ENCODE measurements around the gene RSRC1. TPM values are rescaled to one million over a fixed set of nuclear protein-coding genes. Genes with fewer than 3 reads are reported as not detected.

Gene RSRC1
- total RNA-seq, 3 donors from 2014 or later = 53.1 to 101 (median 59.3) TPM

- no peak overlapping the region for H3K27ac ChIP-seq
- intact Hi-C loops (cut with DNase I; ENCODE audit: low total_unique reads) = loop anchor here (5.0 kb wide), 1 partner anchor 383 kb away; no protein-coding TSS in a partner anchor
- H3K27me3 ChIP-seq = no peaks in the 10 kb centered on the region
- TF ChIP-seq POLR2AphosphoS5 (IDR thresholded peaks at IDR 0.05) (no peak), POLR2A (IDR thresholded peaks at IDR 0.05) (no peak), CTCF (IDR thresholded peaks at IDR 0.05) (no peak)
- no peaks in the 10 kb centered on the region for H3K9me3 ChIP-seq
- H3K36me3 ChIP-seq = no peaks in the 10 kb centered on the region
- H3K4me3 ChIP-seq = no peak overlapping the region
- DNase-seq (ENCODE audit: low spot score in 2 of 2) = no peak
- no peaks in the 10 kb centered on the region for H3K4me1 ChIP-seq
These were observed 310.1 kb downstream of the RSRC1 start for GRCh38 chr3:158419820-158420653.

GRCh38 chr3:158420654-158421396, 310.9 kb downstream of the RSRC1 start:
- TF ChIP-seq POLR2A (IDR thresholded peaks at IDR 0.05) (no peak), POLR2AphosphoS5 (IDR thresholded peaks at IDR 0.05) (no peak), CTCF (IDR thresholded peaks at IDR 0.05) (no peak)

GRCh38 chr3:158430448-158430847, 320.6 kb downstream of the RSRC1 start:
- no peak for TF ChIP-seq POLR2A (IDR thresholded peaks at IDR 0.05)
- TF ChIP-seq CTCF (IDR thresholded peaks at IDR 0.05) = no peak
- no peak for TF ChIP-seq POLR2AphosphoS5 (IDR thresholded peaks at IDR 0.05)
- Histone ChIP-seq H3K4me1 (no peaks in the 10 kb centered on the region), H3K36me3 (no peaks in the 10 kb centered on the region), H3K27me3 (no peaks in the 10 kb centered on the region), H3K27ac (no peak overlapping the region), H3K4me3 (no peak overlapping the region), H3K9me3 (no peaks in the 10 kb centered on the region)
- intact Hi-C loops (cut with DNase I; ENCODE audit: low total_unique reads) = no loop called here
- no peak for DNase-seq (ENCODE audit: low spot score in 2 of 2)

More at GRCh38 chr3:158420654-158421396, 310.9 kb downstream of the RSRC1 start:
- H3K9me3 ChIP-seq = no peaks in the 10 kb centered on the region
- intact Hi-C loops (cut with DNase I; ENCODE audit: low total_unique reads) = no loop called here
- no peak for DNase-seq (ENCODE audit: low spot score in 2 of 2)
- H3K36me3 ChIP-seq = no peaks in the 10 kb centered on the region
- no peak overlapping the region for H3K4me3 ChIP-seq
- no peaks in the 10 kb centered on the region for H3K4me1 ChIP-seq
- H3K27ac ChIP-seq = no peak overlapping the region
- no peaks in the 10 kb centered on the region for H3K27me3 ChIP-seq

GRCh38 chr3:158430968-158431367, 321.1 kb downstream of the RSRC1 start:
- TF ChIP-seq POLR2AphosphoS5 (IDR thresholded peaks at IDR 0.05) (no peak), CTCF (IDR thresholded peaks at IDR 0.05) (no peak), POLR2A (IDR thresholded peaks at IDR 0.05) (no peak)
- no peaks in the 10 kb centered on the region for H3K9me3 ChIP-seq
- H3K27ac ChIP-seq = no peak overlapping the region
- H3K27me3 ChIP-seq = no peaks in the 10 kb centered on the region
- intact Hi-C loops (cut with DNase I; ENCODE audit: low total_unique reads) = no loop called here
- DNase-seq (ENCODE audit: low spot score in 2 of 2) = no peak
- no peaks in the 10 kb centered on the region for H3K4me1 ChIP-seq
- no peak overlapping the region for H3K4me3 ChIP-seq
- no peaks in the 10 kb centered on the region for H3K36me3 ChIP-seq

- Histone ChIP-seq H3K4me3 (no peak overlapping the region), H3K9me3 (no peaks in the 10 kb centered on the region), H3K27me3 (no peaks in the 10 kb centered on the region), H3K27ac (no peak overlapping the region), H3K36me3 (no peaks in the 10 kb centered on the region), H3K4me1 (no peaks in the 10 kb centered on the region)
- intact Hi-C loops (cut with DNase I; ENCODE audit: low total_unique reads) = no loop called here
- TF ChIP-seq POLR2A (IDR thresholded peaks at IDR 0.05) (no peak), CTCF (IDR thresholded peaks at IDR 0.05) (no peak), POLR2AphosphoS5 (IDR thresholded peaks at IDR 0.05) (no peak)
- DNase-seq (ENCODE audit: low spot score in 2 of 2) = no peak
These were observed 321.9 kb downstream of the RSRC1 start for GRCh38 chr3:158431829-158432228.
